Measurements from ENCODE around the gene SERPINA1.

DNA sequence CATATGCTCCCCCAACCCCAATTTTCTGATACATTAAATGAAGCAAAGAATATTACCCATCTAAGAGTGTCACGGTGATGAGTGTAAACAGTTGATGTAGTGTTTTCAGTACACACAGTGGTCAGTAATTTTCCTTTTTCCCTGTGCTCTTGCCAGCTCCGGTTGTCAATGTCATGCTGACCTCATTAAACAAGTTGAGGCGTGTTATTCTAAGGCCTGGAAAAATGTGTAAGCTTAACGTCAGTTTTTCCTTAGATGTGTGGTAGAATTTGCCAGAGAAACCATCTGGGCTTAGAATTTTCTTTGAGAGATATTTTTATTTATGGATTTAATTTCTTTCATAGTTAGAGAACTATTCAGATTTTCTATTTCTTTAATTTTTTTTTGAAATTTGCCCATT, 53.5 kb downstream of the SERPINA1 start:
- TF ChIP-seq POLR2AphosphoS5 (IDR thresholded peaks at IDR 0.05; ENCODE audit: low read depth, low read length): no peak
- no peak for TF ChIP-seq TAF1 (IDR thresholded peaks at IDR 0.05; ENCODE audit: borderline replicate concordance, insufficient read depth, low read length)
- no peak for TF ChIP-seq SIN3A (IDR thresholded peaks at IDR 0.05; ENCODE audit: borderline replicate concordance, insufficient read depth, low read length)

Data from PFSK-1 (cell line).